ENCODE measurements around the gene EEF1AKMT2. TPM values are rescaled to one million over a fixed set of nuclear protein-coding genes. Genes with fewer than 3 reads are reported as not detected.

Gene EEF1AKMT2
- polyA plus RNA-seq, 4 donors, result 37.7 to 42.6 (median 41.0) TPM

DNA sequence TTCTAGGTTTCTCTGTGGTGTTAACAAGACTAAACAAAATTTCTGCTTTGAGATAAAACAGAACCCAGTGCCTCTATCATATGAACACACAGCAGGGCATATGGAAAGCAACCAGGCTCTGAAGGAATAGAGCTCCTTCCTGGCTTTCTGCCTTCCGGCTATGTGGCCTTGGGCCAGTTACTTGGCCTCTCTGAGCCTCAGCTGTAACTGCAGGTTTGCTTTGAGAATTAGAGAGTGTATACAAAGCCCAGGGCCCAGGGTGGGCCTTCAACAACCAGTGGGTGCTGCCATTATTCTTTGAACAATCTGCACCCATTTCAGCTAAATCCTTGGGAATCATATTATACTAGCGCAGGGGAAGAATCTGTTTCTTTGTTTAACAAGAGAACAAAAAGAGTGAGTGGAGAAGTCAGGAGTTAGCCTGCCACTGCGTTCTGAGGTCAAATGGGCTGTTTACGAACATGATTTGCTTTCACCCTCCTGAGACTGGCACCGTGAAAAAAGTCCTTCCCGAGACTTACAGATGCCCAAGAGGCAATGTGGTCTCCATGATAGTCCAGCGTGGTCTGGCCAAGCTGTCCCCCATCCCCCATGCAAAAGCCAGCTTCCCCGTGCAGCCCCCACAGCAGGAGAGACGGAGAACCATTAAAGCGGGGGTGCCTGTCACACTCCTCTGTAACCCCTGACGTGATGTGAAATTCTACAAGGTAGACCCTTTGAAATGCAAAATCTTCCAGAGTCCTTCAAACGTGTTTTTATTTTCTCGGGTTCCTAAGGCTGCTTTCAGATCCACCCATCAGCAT, 52.4 kb downstream of the EEF1AKMT2 start:
- DNase-seq (ENCODE audit: low read depth in 4 of 4, low spot score in 3 of 4), result no peak

DNA sequence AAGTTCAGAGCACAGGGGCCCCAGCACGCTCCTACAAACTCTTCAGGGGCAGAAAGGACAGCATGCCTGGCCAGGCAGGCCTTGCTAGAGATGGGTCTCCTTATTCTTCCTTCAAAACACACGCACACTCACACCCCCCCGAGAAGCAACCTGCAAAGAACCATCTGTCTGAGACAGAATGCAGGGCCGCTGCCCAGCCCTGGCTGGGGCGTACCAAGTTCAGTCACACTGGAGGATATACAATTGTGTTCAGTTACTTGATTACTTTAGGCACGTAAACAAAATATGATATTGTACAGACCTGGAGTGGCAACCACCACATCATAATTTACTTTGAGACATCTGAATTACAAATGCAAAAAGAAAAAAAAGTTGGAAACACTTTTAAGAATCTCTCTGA, 53.2 kb downstream of the EEF1AKMT2 start:
- DNase-seq (ENCODE audit: low read depth in 4 of 4, low spot score in 3 of 4), result no peak

DNA sequence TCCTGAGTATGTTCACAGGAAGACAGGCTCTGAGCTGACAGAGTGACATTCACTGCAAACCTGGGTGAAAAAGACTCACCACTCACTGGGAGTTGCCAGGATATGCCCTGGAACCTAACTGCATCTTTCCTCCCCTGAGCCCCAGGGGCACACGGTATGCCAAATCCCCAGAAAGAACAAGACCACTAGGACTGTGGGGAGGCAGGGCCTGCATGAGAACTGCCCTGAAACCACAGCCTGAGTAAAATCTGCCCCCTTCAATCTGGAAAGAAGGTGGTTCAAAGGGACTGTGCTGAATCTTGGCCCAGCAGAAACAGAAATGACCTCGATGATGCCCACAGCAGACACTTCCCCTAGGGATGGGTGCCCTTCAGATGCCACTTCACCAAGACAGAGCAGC, 54.0 kb downstream of the EEF1AKMT2 start:
- DNase-seq (ENCODE audit: low read depth in 4 of 4, low spot score in 3 of 4), result no peak

DNA sequence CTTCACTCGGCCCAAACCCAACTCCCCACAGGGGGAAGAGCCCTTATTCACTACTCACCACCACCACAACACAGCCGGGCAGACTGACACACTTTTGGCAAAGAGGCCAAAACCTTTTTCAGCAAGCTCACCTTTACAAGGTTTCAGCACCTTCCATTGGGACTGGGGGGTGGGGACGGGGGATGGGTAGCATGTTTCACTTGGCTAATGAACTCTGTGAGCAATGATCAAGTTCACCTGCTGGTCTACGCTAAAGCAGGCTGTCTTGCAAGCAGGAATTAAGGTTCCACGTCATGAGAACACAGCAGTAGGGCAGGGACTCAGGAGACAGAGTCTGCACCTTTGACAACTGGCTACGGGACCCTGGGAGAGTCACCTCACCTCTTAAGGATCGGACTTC, 54.5 kb downstream of the EEF1AKMT2 start:
- DNase-seq (ENCODE audit: low read depth in 4 of 4, low spot score in 3 of 4), result no peak

DNA sequence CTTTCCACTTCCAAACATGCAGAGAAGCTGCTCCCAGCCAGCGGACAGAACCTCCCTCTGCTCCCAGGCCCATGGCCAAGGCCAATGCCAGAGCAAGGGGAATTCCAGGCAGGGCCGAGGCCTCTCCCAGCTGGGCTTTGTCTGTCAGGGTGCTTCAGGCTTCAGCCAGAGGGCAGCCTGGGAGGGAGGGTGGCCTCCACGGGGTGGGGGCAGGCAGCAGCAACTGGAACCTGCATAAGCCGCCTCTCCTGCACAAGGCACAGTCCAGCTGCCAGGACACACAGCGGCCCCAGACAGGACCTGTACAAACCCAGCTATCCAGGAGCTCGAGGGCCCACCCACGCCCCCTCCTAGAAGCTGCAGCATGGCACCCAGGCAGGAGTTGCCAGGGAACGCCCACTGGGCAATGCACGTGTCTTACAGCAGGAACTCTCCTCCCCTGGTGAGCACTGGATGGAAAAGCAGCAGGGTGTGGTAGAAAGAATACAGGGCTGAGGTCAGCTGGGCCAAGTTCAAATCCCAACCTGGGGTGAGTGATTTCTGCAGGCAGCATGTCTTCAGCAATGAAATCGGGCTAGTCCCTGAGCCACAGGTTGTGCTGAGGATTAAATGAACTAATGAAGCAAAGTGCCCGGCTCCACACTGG, 55.1 kb downstream of the EEF1AKMT2 start:
- no peak for DNase-seq (ENCODE audit: low read depth in 4 of 4, low spot score in 3 of 4)

DNA sequence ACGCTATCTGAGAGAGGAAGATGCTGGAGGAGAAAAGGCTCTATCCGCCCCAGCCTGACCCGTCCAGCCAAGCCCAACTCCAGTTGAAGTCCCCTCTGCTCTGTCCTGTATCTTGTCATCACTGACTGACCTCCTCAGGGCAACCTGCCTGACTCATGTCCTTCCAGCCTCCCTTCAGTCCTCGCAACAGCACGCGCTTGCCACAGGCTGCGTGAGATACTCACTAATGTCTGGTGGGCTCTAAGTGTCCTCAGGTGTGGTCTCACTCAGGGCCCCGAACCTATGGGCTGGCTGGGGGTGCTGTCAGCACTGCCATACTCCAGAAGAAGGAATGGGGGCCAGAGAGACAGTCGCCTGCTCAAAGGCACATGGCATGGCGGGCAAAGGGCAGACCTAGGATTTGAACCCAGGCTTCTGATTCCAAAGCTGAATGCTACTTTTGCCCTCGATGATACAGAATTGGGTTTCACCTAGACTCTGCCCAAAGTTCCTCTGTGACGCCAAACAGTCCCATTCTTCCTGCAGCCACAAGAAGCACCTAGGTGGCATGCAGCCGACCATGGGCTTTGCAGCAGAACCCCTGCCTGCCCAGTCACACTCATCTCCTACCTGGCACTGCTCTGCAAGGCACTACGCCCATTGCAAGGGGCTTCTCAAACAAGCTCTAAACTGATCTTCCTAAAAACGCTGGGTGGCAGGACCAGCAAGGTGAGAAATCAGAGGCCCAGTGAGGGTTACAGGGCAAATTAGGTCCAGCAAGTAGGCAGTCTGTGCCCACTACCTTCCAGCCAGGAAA, 56.0 kb downstream of the EEF1AKMT2 start:
- no peak for DNase-seq (ENCODE audit: low read depth in 4 of 4, low spot score in 3 of 4)

DNA sequence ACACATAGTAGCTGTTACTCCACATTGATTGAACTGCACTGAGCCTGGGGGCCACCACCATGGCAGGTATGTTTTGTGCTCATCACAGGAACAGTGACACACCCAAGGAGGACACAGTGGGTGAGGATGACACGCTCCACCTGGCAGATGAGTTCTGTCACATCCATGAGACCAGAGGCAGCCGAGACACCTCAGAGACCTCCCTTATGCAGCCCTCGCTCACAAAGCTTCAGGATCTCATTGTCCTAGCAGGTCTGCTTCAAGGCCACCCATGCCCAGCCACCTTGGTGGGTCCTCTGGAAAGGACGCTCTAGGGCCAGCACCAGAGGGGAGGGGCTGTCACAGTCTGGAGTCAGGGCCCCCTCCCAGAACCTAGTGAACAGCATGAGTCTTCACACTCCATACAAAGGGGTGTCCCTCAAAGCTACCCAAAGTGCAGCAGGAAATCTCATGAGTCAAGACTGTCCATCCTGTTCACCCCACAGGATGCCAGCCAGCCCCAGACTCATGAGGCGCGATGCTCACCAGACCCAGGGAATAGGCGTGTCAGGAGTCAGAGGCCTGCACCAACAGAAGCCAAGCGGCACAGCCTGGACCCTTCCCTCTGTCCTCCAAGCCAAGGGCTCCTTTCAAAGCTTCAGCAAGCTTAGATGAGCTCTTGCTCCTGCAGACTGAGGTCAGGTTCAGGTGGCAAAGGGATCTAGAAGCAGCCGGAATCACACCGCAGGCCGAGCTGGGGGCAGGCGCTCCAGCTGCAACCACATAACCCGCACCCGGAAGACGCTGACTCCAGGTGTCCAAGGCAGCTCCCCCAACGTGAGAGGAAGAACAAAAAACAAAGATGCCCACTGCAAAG, 57.1 kb downstream of the EEF1AKMT2 start:
- no peak for DNase-seq (ENCODE audit: low read depth in 4 of 4, low spot score in 3 of 4)

DNA sequence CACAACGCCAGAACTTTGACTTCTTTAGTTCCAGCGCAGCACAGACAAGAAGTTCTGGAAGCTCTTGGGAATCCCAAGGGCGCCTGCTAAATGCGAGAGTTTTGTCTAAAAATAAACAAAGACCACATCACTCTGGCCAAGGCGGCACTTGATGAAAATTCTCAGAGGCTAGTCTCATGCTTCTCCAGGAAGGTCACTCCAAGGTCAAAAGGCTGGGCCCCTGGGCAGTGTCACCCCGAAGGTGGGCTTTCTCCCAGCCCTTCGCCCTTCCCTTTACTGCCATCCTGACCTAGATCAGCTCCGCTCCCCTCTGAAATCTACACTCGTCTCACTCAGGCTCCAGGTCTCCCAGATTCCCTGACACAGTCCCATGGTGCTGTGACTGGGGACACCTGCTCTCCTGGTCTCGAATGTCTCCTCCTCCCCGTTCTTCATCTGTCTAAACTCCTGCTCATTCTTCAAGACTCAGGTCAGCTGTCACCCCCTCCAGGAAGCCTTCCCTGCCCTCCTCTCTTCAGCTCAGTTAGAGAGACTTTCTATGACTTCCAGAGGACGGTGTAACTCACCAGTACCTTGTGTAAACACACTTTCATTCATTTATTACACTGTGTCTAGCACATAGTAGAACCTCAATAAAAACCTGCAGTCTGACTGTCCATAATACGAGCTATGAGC, 58.0 kb downstream of the EEF1AKMT2 start:
- no peak for DNase-seq (ENCODE audit: low read depth in 4 of 4, low spot score in 3 of 4)

DNA sequence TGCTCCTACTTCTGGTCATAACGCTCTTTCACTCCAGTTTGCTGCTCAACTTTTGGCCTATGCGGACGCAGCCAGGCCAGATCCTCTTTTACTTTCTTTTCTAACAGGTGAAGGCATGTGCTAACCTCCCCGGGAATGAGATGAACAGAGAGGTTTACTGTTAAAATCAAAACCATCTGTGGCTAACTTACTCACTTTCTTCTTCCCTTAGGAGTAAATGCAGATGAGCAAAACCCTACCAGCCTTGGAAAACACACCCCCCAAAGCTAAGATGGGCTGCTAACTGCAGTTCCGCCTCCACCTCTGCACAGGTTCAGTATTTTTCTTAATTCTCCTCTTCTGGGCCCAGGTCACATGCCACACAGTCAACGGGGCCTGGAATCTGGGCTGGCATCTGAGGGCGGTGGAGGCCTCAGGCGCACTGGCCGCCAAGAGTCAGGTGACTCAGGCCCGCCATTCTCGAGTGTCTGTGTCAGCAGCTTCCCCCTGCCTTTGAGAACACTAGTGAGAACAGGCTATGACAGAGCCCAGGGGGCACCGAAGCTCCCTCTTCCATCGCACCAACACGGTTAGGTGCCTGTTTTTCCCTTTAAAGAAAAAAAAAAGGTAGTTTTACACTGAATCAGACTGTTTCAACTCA, 58.6 kb downstream of the EEF1AKMT2 start:
- no peak for DNase-seq (ENCODE audit: low read depth in 4 of 4, low spot score in 3 of 4)

DNA sequence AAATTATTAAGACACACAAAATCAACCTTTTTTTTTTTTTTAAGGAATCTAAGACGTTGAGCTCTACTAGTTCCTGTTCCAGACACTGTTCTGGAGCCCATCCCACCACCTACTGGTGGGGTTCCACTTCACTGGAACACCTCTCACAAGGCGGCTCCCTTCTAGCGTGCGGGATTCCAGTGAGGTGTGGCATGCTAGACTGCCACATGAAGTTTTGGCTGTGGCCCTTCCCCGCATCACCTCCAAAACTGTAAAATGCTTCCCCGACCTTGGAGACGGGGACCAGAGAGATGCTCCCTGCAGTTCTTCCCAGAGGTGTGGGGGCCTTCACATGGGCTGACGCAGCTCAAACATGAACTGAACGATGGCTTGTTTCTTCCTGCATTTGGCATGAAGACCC, 60.1 kb downstream of the EEF1AKMT2 start:
- no peak for DNase-seq (ENCODE audit: low read depth in 4 of 4, low spot score in 3 of 4)

DNA sequence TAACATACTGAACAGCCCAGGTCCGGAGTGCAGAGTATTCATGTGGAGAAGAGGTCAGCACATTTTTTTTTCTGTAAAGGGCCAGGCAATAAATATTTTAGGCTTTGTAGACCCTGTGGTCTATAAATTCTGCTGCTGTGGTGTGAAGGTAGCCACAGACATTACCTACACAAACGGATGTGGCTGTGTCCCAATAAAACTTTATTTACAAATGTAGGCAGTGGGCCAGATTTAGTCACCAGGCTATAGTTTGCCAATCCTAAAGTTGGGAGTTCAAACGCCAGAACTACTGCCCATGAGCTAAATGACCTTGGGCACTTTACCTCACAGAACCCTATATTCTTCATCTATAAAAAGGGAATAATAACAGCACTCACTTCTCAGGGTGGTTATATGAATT, 60.9 kb downstream of the EEF1AKMT2 start:
- DNase-seq (ENCODE audit: low read depth in 4 of 4, low spot score in 3 of 4), result no peak

DNA sequence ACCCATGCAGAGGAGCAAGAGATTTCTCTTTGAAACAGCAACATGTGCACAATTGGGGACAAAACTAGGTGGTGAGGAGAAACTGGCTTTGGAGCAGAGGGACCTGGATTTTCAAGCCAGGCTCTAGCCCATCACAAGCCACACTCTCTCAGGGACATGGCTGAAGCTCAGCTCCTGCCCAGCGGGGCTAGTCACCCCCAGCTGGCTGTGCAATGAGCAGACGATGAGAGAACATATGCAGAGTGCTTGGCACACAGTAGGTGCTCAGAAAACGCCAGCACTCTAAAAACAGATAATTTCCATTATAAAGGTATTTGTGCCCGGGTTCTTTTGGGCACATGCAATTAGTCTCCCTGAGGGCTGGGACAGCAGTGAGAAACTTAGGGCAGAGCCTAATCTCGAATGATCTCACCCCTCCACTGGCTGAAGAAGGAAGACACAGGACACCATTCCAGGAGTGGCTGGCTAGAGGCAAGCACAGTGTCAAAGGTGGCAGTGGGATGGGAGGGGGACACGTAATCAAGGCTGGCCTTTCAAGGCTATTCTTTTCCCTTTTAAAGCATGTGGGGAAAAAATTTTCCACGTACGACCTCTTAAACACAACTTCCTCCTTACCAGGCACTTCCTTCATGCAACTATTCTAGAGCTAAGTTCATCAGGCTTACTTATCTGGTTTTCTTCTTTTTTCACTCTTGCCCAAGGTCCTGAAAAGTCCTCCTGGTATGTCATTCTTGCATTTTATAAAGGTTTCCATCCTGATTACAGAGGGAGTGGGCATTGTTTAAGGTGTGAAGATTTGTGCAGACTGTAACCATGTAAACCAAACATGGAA, 62.6 kb downstream of the EEF1AKMT2 start:
- DNase-seq (ENCODE audit: low read depth in 4 of 4, low spot score in 3 of 4), result no peak

DNA sequence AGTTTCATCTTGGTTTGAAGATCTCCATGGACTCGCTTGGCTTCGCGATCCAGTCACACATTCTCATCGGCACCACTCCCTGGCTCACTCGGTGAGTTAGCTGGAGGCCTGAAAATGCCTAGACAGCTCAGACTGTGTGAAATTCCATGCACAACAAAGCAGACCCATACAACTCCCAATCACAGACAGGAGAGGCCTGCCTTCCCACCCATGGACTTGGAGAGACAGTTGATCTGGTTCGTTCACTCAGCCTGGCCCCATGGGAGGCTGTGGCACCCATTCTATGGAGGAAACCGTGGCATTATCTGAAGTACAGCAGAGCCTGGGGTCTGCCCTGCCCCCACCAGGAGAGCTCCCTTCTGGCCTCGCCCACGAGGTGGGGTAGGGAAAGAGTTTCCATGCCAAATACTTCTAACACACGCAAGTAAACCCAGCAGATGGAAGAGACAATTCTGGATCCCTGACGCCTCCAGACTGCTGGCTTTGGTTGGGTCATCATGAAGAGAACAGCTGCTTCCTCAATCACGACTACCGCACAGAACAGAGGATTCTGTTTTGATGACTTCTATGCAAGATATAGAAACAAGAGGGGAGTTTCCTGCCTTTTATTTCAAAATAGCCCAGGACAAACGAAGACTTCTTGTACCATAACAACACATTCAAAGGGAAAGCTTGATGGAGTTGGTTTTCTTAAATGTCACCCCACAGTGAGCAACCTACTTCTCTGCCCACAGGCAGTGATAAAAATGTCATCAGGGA, 63.4 kb downstream of the EEF1AKMT2 start:
- no peak for DNase-seq (ENCODE audit: low read depth in 4 of 4, low spot score in 3 of 4)

DNA sequence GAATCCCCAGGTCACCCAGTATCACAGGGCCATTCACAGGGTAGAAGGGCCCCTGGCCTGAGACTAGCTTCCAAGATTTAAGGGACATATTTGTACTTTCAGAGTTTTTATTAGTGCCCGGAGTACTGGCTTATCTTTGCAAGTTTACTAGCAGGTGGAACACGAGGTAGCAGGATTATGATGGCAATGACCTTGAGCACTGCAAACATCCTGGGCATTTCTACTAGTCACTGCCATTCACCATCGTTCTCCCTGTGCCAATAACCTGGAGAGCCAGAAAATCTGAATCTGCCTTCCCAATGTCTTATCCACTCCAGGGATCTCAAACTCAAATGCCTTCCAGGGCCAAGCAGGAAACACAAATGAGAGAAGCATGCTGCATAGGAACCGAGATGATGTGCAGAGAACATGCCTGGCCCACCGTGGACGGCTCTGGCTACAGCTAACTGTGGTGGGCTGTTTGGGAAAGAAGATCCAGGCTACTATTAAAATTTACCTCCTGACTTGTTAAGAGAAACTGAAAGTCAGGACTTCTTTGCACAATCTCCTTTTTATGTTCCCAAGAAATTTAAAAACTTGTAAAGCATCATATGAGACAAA, 64.2 kb downstream of the EEF1AKMT2 start:
- DNase-seq (ENCODE audit: low read depth in 4 of 4, low spot score in 3 of 4), result no peak

DNA sequence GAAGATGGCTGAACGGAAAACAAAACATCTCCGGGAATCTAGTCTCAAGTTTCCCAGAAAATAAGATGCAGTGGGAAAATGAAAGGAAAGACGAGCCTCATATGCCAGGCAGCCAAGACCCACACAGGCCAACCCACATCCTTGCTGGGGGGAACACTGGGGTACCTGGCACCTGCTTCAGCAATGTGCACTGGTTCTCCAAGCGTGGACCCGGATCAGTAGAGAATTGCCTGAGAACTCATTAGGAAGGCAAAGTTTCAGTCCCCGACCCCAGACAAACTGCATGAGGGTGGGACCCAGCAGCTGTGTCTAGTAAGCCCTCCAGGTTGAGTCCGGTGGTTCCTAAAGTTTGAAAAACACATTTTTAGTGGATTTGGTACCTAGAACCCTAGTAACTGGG, 65.9 kb downstream of the EEF1AKMT2 start:
- no peak for DNase-seq (ENCODE audit: low read depth in 4 of 4, low spot score in 3 of 4)

DNA sequence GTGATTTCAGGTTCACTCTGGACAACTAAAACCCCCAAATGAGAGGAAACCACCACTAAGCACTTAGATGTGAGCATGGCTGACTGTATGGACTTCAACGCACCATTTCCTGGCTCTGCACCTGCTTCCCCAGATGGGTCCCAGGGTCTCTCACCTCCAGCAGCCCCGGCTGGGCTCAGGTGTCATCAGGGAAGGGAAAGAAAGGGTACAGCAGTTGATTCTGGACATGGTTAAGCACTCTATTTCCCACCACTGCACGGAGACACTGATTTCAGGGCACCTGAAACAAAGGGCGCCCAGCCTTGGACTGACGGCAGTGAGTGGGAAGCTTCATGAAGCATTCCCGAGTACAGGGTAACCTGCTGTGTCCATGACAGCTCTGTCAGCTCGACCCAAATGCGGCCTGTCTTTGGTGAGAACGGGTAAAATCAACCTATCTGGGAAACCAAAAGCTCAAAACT, 66.5 kb downstream of the EEF1AKMT2 start:
- no peak for DNase-seq (ENCODE audit: low read depth in 4 of 4, low spot score in 3 of 4)

DNA sequence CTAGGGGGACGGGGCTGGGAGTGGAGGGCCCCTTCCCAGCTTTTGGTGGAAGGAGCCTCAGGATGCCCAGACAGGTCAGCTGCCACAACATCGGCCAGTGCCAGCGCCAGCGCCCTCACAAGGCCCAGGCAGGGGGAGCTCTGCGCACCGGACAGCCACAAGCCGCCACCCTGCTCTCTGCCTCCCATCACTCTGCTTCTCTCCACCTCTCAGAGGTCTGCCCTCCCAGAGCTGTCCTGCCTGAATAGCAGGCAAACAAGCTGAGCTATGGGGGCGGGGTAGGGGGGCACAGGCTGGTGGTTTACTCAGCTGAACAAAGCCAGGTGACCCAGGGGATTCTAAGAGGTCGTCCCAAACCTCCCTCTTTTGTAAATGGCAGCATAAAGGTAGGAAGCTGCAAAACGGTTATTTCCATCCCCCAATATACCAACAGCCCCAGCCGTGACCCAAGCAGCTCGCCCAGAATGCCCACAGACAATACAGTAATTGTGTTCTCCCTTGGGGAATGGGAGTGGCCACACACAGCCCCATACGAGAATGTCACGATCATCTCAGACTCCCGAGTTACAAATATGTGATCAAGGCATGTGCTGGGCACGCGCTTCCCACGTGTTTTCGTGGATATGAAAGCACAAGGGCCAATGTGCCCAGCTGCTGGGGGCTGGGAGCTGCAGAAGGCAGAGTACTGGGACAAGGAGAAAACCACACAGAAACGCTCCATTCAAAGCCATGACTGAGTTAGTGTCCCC, 67.2 kb downstream of the EEF1AKMT2 start:
- DNase-seq (ENCODE audit: low read depth in 4 of 4, low spot score in 3 of 4), result no peak

Measured in right renal pelvis (tissue), 4 donors.